HG02885 (cell line): ENCODE results near the gene MTNR1B.

Experiments
- ATAC-seq: cut with Tn5 transposase; IDR thresholded peaks from one replicate; pipeline ENCODE4 v1.9.1; 2021; ENCODE audit warnings: mild to moderate bottlenecking; ENCODE audit not compliant: unreplicated experiment, poor library complexity

The MTNR1B gene

DNA sequence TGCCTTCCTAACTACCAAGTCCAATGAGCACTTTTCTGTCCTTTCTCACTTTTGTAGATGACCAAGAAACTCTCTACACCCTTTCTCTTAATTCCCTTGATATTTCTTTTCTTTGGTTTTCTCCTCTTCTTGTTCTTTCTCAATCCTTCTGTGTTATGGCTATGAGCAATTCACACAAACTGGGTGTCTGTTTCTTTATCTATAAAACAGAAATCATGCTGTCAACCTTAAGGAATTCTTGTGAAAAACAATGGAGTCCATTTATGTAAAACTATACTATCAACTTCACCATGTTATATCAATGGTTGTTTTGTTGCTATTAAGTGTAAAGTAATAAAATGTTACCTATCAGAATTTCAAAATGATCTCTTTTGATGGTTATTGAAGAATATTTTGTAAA is 7.2 kb downstream of the MTNR1B start:
- no peak for ATAC-seq

DNA sequence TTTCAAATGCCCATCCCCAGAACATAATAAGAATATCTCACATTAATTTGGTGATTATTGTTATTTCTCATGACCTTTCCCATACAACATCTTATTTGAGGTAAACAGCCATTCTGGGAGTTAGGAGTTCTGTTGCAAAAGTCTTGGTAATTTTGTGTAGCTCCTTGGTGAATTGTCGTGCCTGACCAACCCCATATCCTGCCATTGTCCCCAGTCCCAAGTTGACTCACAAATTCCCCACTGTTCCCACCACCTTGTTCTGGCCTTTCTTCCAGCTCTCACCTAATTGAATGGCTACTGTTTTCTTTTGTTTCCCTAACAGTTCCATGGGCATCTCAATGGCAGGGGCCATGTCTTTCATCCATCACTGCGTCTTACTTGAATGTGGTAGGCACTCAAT is 8.0 kb downstream of the MTNR1B start:
- no peak for ATAC-seq

DNA sequence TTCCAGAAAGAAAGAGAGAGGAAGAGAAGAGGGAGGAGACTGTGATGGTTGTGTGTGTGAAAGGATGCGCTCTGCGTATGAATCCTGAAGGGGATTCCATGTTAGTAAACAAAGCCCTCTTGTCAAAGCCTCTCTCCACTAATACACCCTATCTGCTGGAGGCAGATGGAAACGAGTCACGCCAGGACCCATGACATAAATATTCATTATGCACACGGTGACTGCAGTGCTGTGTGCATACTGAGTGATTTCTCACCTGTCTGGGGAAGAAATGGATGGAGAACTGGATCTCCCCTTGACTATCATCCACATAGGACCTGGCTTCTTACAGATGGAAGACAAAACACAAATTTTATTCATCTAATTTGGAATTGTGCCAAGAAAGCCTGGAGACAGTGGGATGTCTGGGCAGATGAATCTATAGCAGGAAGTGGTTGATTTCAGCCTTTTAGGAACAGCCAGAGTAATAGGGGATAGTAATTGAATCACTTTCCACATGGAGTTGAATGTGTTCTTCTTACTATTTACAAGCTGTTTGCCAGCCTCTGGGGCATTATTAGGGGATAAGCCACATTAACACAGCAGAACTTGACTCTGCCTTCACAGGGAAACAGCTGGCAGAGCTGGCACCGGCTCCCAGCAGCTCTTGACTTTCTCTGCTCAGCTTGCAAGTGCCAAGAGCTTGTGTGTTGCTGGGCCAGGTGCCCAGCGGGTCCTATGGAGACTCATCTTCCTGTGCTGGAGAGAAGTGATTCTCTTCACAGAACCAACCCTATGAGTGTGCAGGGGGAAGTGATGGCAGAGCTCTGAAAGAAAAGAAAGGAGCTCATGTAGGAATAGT is 9.0 kb downstream of the MTNR1B start:
- no peak for ATAC-seq

DNA sequence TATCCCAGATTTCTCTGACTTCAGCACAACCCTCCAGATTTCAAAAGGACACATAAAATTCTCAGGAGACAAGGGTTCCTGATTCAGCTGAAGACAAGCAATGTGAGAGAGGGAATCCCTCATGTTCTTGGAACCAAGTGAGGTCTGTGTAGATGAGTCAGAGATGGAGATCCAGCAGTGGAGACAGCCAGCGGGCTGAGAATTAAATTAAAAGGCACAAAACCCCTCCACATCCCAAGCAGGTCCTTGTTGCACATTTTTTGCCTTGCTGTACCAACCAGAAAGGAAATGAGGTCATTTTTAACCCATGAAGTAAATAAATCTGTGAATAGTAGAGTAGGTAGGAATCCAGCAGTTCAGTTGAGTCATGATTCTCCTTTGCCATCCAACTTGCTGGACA is 9.7 kb downstream of the MTNR1B start:
- ATAC-seq = no peak

DNA sequence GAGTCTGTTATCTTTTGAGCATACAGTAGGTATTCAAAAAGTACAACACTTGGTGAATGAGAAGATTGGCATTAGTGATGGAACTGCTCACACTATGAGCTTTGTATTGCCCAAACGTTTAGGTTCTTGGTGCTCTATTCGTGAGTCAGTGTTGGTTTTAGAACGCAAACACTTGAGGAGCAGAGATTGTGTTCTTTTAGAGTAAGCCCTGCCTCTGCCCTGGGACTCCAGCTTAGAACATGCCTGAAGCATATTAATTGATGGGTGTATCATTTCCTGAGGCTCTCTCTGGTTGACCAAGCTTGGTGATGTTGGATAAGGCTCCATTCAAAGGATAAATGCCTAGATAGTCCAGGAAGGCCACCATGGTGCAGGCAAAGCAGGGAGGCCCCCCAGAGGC is 10.9 kb downstream of the MTNR1B start:
- no peak for ATAC-seq

DNA sequence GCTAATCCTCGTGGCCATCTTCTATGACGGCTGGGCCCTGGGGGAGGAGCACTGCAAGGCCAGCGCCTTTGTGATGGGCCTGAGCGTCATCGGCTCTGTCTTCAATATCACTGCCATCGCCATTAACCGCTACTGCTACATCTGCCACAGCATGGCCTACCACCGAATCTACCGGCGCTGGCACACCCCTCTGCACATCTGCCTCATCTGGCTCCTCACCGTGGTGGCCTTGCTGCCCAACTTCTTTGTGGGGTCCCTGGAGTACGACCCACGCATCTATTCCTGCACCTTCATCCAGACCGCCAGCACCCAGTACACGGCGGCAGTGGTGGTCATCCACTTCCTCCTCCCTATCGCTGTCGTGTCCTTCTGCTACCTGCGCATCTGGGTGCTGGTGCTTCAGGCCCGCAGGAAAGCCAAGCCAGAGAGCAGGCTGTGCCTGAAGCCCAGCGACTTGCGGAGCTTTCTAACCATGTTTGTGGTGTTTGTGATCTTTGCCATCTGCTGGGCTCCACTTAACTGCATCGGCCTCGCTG is 12.1 kb downstream of the MTNR1B start:
- ATAC-seq = no peak

DNA sequence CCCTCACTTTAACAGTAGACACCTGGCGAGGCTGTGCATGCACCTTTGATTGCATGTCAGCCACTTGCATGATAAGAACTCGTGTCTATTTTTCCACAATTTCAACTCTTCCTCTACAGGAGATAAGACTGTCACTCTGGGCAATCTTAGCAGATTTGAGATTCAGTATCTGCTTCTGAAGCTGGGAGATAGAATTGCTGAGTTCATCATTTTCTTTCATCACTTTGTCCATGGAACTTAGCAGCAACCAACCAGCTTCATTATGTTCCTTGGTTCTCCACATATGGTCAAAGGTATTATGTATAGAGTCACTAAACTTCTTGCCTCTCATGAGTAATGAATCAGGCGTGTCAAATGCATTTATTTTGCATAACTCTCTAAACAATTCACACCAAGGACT is 17.1 kb downstream of the MTNR1B start:
- ATAC-seq = no peak

DNA sequence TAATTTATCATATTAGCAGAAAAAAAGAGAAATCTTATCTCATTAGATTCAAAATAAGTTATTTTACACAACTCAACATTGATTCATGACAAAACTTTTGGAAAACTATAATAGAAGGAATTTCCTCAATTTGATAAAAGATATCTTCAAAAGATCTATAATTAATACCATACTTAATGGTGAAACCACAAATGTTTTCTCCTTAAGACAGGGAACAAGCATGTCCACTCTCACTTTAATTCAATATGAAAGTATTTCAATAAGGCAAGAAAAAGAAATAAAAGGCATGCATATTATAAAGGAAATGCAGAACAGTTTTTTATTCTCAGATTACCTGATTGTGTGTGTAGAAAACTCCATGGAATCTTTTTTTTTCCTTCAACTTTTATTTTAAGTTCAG is 23.6 kb downstream of the MTNR1B start:
- no peak for ATAC-seq

DNA sequence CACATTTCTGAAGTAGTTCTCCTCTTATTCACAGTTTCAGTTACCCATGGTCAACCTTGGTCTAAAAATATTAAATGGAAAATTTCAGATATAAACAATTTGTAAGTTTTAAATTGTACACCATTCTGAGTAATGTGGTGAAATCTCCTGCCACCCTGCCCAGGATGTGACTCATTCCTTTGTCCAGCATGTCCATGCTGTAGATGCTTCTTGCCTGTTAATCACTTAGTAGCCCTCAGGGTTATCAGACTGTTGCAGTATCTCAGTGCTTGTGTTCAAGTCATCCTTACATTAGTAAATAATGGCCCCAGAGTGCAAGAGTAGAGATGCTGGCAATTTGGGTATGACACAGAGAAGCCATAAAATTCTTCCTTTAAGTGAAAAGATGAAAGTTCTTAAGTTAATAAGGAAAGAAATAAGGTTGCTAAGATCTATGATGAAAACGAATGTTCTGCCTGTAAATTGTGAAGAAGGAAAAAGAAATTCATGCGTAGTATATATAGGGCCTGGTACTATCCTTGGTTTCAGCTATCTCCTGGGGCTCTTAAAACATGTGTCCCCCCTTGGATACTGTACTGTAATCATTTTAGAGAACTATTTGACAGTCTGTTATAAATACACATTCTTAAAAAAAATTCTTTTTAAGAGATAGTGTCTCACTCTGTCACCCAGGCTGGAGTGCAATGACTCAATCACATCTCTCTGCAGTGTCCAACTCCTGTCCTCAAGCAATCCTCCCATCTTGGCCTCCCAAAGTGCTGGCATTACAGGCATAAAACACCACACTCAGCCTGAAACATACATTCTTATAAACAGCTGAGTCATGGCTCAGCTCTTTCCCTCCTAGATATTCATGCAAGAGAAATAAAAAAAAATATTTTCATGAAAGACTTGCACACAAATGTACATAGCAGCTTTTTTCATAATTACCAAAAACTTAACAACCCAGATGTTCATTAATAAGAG is 31.3 kb downstream of the MTNR1B start:
- ATAC-seq = no peak

DNA sequence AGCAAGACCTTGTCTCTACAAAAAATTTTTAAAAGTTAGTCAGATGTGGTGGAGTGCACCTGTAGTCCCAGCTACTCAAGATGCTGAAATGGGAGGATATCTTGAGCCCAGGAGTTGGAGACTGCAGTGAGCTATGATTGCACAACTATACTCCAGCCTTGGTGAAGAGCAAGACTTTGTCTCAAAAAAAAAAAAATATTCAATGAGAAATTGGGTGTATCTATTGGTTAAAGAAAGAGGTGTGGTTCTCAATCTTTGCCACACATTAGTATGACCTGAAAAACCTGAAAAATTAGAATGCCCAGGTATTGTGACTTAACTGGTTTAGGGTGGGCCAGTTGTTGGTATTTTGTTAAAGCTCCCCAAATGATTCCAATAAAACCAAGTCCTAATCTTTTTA is 32.4 kb downstream of the MTNR1B start:
- no peak for ATAC-seq

DNA sequence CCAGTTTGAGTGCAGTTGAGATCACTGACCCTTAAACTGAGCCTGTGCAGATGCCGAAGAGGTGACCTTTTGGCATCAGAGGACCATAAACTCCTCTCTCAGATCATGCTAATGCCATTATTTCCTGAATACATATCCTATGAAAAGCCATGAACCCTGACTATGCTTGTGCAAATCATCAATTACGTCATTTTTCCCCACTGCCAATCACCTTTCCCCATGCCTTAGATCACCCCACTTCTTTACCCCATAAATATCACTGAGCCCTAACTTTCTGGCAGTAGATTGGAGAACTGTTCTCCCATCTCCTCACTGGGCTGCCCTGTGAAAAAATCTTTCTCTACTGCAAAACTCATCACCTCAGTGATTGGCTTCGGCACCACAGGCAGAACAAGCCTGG is 32.9 kb downstream of the MTNR1B start:
- no peak for ATAC-seq

DNA sequence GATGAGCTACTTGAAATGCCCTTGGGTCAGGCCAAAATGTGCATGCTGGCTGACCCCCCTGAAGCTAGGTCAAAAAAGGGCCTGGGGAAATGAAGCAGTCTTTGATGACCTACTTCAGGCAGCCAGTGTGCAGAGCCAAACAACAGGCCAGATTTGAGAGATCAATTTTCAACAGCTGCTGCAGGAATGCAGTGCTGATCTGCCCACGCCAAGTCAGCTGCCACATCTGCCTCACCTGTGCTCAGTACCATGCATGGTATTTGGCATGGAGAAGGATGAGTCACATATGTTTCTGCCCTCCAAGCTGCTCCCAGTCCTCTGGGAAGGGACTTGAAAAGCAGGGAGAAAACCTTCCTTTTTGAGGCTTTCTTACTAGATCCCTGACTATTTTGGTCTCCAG is 35.8 kb downstream of the MTNR1B start:
- ATAC-seq = no peak

DNA sequence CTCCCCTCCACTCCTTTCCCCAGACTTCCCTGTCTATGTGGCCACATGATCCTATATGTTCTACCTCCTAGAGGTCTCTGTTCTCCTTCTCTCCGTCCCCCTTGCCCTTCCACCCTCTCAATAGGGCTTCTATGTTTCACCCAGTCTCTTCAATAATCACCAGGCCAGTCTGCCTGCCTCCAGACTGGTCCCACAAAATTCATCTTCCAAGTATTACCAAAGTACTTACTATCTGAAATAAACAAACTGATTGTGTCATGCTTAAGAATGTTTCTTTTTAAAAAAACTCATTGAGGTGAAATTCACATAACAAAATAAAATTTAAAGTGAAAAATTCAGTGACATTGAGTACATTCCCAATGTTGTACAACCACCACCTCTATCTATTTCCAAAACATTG is 44.2 kb downstream of the MTNR1B start:
- no peak for ATAC-seq

DNA sequence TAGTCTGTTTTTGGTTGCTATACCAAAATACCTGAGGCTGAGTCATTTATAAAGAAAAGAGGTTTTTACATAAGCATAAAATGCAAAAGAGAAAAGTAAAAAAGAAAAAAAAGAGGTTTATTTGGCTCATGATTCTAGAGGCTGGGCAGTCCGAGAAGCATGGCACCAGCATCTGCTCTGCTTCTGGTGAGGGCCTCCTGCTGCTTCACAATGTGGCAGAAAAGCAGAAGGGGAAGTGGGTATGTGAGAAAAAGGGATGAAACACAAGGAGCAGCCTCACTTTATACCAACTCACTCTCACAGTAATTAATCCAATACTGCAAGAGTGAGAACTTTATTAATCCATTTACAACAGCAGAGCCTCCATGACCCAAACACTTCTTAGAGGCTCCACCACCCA is 47.1 kb downstream of the MTNR1B start:
- no peak for ATAC-seq

DNA sequence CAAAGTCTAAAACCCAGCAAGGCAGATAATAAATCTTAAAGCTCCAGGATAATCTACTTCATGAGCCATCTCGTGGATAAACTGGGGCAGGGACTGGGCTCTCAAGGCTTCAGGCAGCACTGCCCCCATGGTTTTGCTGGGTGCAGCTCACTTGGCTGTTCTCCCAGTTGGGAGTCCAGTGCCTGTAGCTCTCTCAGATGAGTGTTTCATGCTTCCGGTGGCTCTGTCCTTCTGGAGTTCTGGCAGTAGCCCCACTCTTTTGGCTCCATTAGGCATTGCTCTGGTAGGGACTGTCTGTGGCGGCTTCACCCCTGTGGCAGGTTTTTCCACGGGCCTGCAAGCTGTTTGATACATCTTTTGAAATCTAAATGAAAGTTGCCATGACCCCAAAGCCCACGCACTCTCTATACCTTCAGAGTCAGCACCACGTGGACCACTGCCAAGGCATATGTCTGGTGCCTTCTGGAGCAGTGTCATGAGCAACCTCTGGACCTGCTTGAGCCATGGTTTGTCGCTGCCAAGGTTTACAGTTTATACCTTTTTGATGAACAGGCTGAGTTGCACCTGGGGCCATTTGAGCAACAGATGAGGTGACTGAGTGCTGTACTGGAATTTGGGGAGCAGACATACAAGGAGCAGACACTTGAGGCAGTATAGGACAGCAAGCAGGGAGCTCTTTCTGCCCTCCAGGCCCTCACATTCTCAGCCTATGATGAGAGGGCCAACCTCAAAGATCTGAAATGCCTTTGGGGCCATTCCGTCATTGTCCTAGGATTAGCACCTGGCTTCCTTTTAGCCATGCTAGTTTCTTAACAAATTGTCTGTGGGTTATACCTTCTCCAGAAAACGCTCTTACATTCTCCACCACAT is 48.6 kb downstream of the MTNR1B start:
- no peak for ATAC-seq

DNA sequence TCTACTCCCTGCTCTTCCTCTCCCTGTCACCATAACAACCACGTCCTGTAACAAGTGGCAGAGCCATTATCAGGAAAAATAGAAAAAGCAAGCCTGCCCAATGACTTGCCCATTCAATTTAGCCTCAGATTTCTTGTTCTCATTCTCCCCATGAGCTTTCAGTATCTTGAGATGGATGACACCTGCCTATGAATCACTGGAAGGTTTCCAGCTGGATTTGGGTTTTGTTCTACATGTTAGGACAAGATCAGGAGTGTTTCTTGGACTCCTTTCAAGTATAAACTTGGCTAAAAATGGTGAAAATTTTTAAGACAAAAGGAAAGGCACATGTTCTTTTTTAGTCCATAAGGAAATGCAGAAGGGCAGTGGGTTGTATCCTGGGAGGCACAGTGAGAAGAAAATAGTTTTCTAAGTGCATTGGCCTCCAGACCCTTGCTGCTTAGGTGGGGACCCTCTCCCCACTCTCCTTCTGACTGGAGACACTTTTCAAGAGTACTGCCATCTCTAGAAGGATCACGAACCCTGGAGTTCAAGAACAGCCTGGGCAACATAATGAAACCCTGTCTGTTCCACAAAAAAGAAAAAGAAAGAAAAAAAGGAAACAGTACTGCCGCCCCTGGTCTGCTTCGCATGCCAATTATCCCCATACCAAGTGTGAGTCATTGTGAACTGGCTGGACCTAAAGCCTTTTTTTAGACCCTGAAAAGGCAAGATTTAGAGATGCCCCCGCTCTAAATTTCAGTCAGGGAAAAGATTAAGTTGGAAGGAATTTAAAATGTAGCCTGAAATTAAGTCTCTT is 51.0 kb downstream of the MTNR1B start:
- no peak for ATAC-seq

DNA sequence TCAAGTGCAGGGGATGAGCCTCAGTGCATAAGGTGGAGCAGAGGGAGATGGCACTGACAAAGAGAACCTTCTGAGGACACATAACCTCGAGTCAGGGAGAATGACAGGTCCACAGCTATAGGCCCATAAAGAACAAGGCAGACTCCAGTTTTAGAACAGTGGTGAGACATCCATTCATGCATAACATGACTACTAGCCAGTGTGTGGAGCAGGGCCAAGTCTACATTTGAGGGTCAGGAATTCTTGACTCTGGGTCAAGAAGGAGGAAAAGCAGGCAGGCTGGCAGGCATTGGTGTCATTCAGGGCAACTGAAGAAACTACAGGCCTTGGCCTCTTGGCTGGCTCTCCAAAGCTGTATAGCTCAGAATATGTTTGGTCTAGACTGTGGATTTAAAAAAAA is 54.9 kb downstream of the MTNR1B start:
- ATAC-seq = no peak

DNA sequence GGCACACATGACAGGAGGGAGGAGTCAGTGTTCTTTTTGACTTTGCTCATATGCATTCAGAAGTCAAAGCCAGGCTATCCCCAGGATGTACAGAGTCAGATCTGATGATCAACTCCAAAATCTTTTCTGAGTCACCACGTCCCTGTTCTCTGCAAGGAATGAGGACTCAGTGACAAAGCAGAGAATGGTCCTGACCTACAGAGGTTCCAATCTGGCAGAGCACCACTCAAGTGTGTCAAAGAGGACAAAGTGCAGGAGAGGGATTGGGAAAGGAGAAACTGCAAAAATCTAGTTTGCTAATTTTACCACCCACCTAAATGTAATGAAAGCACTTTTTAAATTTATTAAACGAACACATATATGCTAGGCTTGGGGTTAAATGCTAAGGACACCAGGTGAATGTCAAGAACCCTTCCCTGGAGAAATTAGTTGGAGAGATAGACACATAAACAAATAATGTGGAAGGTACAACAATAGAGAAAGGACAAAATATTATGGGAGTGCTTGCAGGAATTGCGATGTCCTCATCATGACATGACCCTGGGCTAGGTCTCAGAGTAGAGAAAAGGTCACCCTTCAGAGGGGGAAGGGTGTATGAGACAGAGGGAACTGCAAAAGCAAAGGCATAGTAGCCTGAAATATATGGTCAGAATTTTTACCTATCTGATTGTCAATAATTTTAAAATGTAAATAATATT is 56.3 kb downstream of the MTNR1B start:
- ATAC-seq = no peak

DNA sequence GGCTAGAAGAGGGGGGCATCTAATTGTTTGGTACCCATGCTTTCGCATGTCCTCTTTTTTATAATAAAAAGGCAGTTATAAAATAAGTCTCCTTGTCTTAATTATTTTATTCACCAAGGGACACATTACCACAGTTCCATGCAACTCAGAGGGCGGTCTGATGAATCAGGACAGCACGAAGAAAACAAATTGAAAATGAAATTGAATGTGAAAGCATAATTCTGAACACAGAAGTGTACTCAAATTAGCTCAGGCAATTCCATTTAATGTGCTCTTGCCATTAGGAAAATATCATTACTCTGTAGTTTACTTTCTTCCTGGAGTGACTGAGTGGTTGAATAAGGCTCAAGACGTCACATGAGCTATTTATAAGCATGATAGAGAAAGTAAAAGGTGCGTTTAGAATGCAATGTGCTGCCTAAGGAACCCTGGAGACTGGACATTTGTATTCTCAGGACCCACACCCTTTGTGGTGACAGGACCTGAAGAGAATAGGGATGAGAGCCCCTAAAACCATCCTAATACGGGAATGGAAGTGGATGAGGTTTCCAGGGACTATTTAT is 59.6 kb downstream of the MTNR1B start:
- peak; percentile 77 for ATAC-seq
